HUES6 (cell line): ENCODE measurements around the gene GADL1.

ENCODE experiments used
- H3K27ac ChIP-seq: 2 replicates; pipeline ENCODE4 v1.7.0; 2013; ENCODE audit warnings: low read depth, mild to moderate bottlenecking, low read length, inconsistent platforms
- H3K27me3 ChIP-seq: 2 replicates; pipeline ENCODE4 v1.6.1; 2013; ENCODE audit warnings: low read length; ENCODE audit not compliant: control insufficient read depth, insufficient read depth
- H3K36me3 ChIP-seq: 2 replicates; pipeline ENCODE4 v1.6.1; 2013; ENCODE audit warnings: low read length; ENCODE audit not compliant: control insufficient read depth, insufficient read depth
- H3K4me1 ChIP-seq: 2 replicates; pipeline ENCODE4 v1.6.1; 2013; ENCODE audit warnings: low read length; ENCODE audit not compliant: control insufficient read depth, insufficient read depth
- H3K4me3 ChIP-seq: 2 replicates; pipeline ENCODE4 v1.5.1; 2013; ENCODE audit warnings: low read depth, low read length
- H3K9ac ChIP-seq: one replicate; pipeline ENCODE4 v1.6.1; 2013; ENCODE audit warnings: mild to moderate bottlenecking, low read length
- H3K9me3 ChIP-seq: 2 replicates; pipeline ENCODE4 v1.6.1; 2013; ENCODE audit warnings: low read depth, low read length; ENCODE audit not compliant: control insufficient read depth, insufficient read depth

The GADL1 gene

DNA sequence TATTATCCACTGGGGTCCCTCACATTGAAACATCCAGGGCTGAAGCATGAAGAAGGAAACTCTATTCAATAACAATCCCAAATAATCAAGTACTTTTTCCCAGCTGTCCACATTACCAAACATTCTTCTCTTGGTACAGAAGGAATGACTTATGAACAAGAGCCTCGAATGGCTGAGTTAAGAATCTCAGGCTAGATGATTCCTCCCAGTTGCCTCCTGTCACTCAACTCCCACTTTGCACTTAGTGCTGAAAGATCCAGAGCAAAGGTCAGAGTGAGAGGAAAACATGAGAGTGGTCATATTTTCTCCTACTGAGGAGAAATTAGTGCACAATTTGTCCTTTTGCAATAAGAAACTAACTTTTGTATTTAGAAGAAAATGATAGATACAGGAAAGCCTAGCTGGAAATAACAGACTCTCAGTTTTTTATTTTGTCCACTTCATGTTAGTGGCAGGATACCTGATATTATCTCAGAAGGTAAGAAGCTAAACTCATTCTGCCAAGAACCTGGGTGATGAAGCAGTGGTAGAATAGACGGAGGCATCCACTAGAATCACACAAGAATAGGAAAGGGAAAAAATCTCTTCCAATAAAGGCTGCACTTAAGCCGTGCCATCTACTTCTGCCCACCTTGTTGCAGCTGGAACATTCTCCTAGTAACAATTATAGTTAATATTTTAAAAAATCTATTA, 46.2 kb downstream of the GADL1 start:
- Histone ChIP-seq H3K27ac (no peak overlapping the region), H3K27me3 (no peaks in the 10 kb centered on the region), H3K36me3 (no peaks in the 10 kb centered on the region), H3K9me3 (no peaks in the 10 kb centered on the region), H3K4me3 (no peak overlapping the region), H3K4me1 (no peaks in the 10 kb centered on the region), H3K9ac (no peak overlapping the region)

DNA sequence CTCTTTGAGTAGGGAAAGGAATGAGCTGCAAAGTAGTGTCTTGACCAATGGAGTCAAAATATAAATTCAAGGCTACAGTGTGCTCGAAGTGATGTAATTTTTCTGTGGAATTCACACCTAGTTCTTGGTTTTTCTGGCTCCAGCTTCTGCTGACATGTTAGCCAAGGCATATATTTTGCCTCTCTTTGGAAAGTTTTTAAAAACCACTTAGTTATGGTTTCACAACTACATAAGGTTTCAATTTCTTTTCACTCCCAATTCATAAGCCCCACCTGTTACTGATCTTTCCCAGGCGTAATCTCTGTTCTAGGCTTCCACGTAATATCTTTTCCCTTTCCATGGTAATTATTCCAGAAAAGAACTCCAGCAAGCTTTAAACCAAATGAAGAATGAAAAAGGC, 46.9 kb downstream of the GADL1 start:
- Histone ChIP-seq H3K27me3 (no peaks in the 10 kb centered on the region), H3K9ac (no peak overlapping the region), H3K9me3 (no peaks in the 10 kb centered on the region)

DNA sequence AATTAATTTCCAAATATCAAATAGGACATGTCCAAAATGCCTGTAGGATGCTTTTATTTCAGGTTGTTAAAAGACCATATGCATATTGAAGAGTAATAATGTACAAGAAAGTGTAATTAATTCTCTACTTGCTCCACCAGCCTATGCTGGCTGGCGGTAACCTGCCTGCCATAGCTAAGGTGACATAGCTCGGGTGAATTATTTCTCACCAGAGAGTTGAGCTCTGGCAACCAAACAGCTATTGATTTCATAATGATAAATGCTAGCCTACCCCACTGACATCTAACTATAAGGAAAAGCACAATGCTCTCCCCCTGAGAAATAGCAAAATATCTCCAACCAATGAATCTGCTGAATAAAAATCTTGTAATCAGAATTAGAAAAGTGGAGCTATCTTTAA, 48.9 kb downstream of the GADL1 start:
- Histone ChIP-seq H3K4me3 (no peak overlapping the region), H3K27me3 (no peaks in the 10 kb centered on the region), H3K36me3 (no peaks in the 10 kb centered on the region), H3K27ac (no peak overlapping the region), H3K4me1 (no peaks in the 10 kb centered on the region), H3K9me3 (no peaks in the 10 kb centered on the region), H3K9ac (no peak overlapping the region)

More for the DNA sequence above, 46.9 kb downstream of the GADL1 start:
- Histone ChIP-seq H3K4me3 (no peak overlapping the region), H3K27ac (no peak overlapping the region), H3K36me3 (no peaks in the 10 kb centered on the region), H3K4me1 (no peaks in the 10 kb centered on the region)

DNA sequence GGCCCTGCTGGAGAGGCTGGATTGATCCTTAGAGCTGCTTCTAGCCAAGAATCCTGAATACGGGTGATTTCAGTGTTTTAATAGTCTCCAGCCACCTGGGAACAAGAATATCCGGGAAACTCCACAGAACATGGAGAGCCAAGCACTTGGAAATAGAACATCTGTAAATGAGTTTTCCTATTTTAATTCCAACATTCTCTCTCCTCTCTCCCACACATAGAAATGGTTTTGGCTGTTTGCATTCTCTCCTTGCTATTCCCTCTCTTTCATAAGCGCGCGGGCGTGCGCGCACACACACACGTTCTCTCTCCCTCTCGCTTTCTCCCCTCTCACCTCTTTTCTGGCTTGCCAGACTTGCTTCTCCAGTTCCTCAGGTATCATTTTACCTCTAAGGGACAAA, 50.6 kb downstream of the GADL1 start:
- H3K4me3 ChIP-seq: no peak overlapping the region
- no peak overlapping the region for H3K9ac ChIP-seq
- H3K27ac ChIP-seq: no peak overlapping the region
- H3K36me3 ChIP-seq: no peaks in the 10 kb centered on the region
- H3K27me3 ChIP-seq: no peaks in the 10 kb centered on the region
- H3K9me3 ChIP-seq: no peaks in the 10 kb centered on the region
- no peaks in the 10 kb centered on the region for H3K4me1 ChIP-seq

DNA sequence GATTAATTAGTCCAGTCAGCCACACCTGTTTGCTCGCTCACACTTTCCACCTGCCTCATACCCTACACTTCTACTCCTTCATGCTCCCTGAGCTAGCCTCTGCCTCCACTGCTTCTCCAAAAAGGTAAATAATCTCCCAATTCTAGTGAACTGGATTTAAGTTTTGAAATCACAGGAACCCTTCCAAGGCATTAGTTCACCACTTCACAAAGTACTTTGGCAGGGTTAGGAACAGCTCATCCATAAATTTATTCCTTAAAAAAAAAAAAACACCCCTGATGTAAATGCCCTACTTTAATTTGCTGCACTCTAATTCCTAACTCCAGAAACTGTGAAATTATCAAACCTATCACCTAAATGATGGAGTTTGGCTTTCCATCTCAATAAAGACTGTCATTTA, 58.3 kb downstream of the GADL1 start:
- H3K4me3 ChIP-seq: no peak overlapping the region
- H3K36me3 ChIP-seq: no peaks in the 10 kb centered on the region
- no peak overlapping the region for H3K27ac ChIP-seq
- no peaks in the 10 kb centered on the region for H3K27me3 ChIP-seq
- no peak overlapping the region for H3K9ac ChIP-seq
- H3K4me1 ChIP-seq: peaks cover 9% of the 10 kb centered on the region; the same call in 1 of the 2 replicates
- H3K9me3 ChIP-seq: no peaks in the 10 kb centered on the region

DNA sequence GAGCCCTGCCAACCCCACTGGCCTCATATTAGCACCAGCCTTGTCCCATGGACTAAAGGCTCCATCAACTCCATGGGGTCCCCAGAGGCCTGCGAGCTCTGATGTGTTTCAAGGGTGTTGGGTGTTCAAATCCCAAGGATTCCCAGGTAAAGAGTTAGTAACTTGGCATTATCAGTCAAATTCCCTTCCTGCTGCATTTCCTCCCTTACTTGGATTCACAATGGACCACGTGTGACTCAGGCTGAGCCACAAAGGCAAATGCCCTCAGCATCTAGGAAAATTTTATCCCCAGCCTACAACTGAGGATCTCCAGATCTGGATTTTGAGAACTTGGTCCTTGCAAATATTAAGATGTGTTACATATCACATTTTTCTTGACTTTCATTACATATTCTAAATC, 58.8 kb downstream of the GADL1 start:
- no peak overlapping the region for H3K9ac ChIP-seq

DNA sequence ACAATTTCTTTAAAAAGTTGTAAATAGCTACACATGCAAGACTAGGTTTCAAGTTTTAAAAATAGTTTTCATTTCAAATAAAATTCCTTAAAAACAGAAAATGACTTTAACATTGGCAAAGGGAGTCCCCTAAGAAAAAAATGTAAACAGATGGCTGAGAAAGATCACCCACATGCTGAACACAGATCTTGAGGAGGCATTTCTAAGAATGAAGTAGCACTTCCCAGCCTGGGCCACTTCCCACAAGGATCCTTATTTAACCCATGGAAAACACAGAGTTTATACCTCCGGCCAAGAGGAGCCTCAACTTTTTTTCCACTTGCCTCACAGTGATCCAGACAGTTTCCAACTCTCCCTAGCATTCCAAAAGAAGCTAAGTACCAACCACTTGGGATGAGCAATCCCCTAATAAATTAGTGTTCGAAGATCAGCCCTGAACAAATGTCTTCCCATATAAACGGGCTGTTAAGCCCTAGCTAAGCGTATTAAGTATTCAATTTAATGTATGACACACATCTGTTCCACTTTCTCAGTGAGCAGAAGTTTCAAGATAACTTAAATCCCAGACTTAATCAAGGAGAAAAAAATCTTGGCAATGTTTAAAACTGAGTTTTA, 61.4 kb downstream of the GADL1 start:
- Histone ChIP-seq H3K36me3 (no peaks in the 10 kb centered on the region), H3K4me3 (no peak overlapping the region), H3K27ac (no peak overlapping the region), H3K9me3 (no peaks in the 10 kb centered on the region), H3K4me1 (peaks cover 9% of the 10 kb centered on the region; the same call in 1 of the 2 replicates), H3K27me3 (no peaks in the 10 kb centered on the region), H3K9ac (no peak overlapping the region)

More for the DNA sequence above, 58.8 kb downstream of the GADL1 start:
- H3K36me3 ChIP-seq: no peaks in the 10 kb centered on the region
- no peak overlapping the region for H3K4me3 ChIP-seq
- peaks cover 9% of the 10 kb centered on the region; the same call in 1 of the 2 replicates for H3K4me1 ChIP-seq
- H3K9me3 ChIP-seq: no peaks in the 10 kb centered on the region
- H3K27ac ChIP-seq: no peak overlapping the region
- H3K27me3 ChIP-seq: no peaks in the 10 kb centered on the region

DNA sequence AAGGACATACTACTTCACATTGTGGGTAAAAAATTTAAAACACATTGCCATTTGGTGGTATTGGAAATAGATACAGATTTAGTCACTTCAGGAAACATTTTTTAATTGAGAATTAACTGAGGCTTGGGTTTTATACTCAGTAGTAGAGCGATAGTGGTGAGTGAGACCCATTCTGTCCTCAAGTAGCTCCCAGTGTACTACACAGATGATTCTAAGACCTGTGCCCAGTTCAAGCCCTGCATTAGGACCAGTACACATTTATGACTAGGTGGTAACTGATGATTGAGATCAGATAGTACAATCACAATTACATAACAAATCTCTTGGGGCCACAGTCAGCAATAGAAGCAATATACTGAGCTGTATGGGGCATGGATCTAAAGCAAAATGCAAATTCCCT, 67.4 kb downstream of the GADL1 start:
- Histone ChIP-seq H3K9ac (no peak overlapping the region), H3K27me3 (no peaks in the 10 kb centered on the region), H3K4me1 (no peaks in the 10 kb centered on the region), H3K27ac (no peak overlapping the region), H3K4me3 (no peak overlapping the region), H3K9me3 (no peaks in the 10 kb centered on the region), H3K36me3 (no peaks in the 10 kb centered on the region)

DNA sequence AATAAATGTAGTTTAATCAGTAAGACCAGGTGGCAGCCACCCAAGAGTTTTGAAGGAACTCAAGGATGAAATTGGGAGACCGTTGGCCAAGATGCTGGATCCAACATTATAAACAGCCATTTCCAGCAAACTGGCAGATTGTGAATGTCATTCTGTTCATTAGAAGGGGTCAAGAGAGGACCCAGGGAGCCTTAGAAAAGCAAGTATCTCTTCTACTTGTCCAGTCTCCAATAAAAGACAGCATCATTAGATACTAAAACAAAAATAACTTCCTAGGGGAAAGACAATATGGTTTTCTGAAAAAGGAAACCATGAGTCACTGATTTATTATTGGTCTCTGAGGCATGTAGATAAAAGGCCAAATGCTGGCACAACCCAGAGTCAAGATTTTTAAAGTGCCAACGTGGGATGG, 67.9 kb downstream of the GADL1 start:
- no peaks in the 10 kb centered on the region for H3K27me3 ChIP-seq
- H3K9ac ChIP-seq: no peak overlapping the region
- H3K4me3 ChIP-seq: no peak overlapping the region
- no peaks in the 10 kb centered on the region for H3K9me3 ChIP-seq
- H3K4me1 ChIP-seq: no peaks in the 10 kb centered on the region
- H3K27ac ChIP-seq: no peak overlapping the region
- H3K36me3 ChIP-seq: no peaks in the 10 kb centered on the region

DNA sequence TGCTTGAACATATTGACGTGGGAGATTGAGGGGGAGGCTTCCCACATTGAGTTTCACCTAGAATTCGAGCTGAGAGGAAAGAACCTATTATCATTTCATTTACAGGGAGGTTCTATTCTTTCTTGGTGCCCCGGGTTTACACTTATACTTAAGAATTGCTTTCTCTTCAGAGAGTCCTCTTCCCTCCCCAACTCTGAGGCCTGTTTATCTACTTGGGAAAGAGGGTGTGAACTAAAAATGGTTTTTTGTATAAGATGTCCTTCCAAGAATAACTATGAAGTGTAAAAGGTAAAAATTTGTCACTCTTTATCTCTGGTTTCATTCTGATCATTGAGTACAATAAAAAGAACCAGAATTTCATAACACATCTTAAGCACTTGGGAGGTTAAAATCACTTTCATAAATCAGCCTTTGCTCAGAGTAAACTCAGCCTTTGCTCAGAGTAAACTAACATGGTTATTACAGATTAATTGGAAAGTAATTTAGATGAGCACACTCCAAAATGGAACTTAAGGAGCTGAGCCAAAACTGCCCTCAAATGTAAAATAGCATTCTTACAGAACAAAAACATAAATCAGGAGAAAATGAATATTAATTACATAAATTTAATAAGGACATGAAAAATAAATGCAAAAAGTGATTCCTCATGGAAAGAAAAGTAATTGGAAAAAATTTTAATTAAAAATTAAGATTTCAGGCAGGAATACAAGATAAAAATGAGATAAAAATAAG, 75.2 kb downstream of the GADL1 start:
- H3K4me3 ChIP-seq: no peak overlapping the region
- H3K9ac ChIP-seq: no peak overlapping the region
- no peak overlapping the region for H3K27ac ChIP-seq
- no peaks in the 10 kb centered on the region for H3K36me3 ChIP-seq
- no peaks in the 10 kb centered on the region for H3K27me3 ChIP-seq
- H3K9me3 ChIP-seq: no peaks in the 10 kb centered on the region
- no peaks in the 10 kb centered on the region for H3K4me1 ChIP-seq

DNA sequence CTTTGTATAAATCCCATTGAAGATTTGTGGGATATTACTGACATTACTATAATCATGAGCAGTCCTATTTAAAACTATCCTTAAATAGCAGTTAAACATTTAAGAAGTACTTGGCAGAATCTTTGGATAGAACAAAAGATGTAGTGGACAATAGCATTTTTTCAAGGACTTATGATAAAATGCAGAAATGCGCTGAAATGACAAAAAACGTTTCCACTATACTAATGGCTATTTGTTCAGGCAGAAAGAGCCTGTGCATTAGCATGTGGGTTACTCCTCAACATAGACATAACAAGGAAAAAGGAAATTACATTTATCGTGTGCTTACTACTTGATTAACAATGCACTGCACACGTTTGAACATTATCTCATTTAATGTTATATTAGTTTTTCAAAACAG, 80.7 kb downstream of the GADL1 start:
- H3K27ac ChIP-seq: no peak overlapping the region
- H3K27me3 ChIP-seq: no peaks in the 10 kb centered on the region
- no peaks in the 10 kb centered on the region for H3K36me3 ChIP-seq
- H3K9ac ChIP-seq: no peak overlapping the region
- H3K4me3 ChIP-seq: no peak overlapping the region
- peaks cover 6% of the 10 kb centered on the region; the same call in 1 of the 2 replicates for H3K4me1 ChIP-seq
- H3K9me3 ChIP-seq: no peaks in the 10 kb centered on the region
